ENCODE measurements around the gene TRAK2.
"Not testable (repeated sequence)": the region's sequence is repeated elsewhere in the genome, so short reads cannot be mapped to it uniquely, and the experiment has no call there.

TRAK2 gene

GRCh38 chr2:201414099-201415023 lies 36.9 kb downstream of the TRAK2 start:
- no peak for DNase-seq

DNA sequence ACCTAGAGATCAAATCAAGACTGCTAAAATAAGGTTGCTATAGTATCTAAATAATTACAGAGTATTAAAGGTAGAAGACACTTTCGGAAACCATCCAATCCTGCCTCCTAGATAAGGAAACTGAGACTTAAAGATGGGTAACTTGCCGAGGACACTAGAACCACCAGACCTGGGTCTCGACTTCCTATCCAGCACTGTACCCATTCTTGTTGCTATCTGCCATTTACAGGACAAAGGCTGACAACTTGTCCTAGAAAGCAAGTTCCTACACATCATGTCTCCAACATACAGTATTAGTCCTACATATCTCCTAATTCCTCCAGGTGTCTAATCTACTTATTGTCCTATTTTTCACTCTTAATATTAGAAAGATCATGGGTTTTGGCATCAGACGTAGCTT lies 37.7 kb downstream of the TRAK2 start:
- no peak for DNase-seq

GRCh38 chr2:201413143-201413542 lies 38.1 kb downstream of the TRAK2 start:
- DNase-seq, result no peak

DNA sequence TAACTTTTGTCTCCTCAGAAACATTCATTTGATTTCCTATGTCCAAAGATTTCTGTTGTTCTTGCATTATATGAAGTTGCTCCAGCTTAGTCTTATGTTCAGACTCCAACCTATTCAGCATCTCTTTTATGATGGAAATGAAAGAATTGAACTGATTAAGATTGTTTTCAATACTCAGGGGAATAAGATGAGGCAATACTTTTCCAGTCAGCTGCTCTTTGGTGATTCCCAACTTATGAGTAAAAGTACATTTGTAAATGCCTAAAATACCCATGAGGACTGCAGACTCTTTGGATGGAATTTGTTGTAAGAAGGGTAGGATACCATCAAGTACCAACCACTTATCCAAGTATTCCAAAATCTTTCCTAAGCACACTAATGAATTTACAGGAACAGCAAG lies 39.8 kb downstream of the TRAK2 start:
- DNase-seq, result no peak

DNA sequence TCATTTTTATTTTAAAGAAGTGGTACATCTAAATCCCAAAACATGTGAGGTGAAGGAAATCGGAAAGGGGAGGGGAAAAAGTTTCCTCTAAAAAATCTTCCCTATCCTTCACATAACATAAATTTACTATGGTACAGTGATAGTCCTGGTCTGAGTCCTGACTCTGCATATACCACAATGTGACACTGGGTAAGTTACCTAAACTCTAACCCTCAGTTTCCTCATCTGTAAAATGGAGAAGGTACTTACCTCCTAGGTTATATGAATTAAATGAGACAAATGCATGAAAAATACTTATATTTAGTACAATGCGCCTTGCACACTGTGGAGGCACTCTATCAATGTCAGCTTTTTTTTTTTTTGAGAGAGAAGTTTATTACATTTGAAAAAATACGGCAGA lies 42.3 kb downstream of the TRAK2 start:
- DNase-seq, result no peak

DNA sequence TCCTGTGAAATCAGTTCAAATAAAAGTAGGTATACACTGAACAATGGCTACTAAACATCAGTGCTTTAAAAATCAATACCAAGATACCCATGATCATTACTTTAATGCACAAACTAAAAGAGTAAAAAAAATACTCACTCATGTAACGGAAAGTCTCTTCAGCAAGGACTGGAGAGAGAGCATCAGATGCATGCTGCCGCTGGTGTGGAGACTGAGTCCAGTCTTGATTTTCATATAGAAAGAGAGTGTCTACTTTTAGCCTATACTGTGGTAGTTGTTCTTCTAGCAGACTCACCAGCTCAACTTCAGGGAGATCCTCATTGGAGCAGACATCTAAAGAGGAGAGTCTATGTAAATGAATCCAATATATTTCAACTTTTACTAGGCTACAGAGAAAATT lies 44.0 kb downstream of the TRAK2 start:
- no peak for DNase-seq

GRCh38 chr2:201406077-201406662 lies 45.1 kb downstream of the TRAK2 start:
- DNase-seq, result peak; percentile 65

GRCh38 chr2:201404699-201405280 lies 46.5 kb downstream of the TRAK2 start:
- DNase-seq, result no peak

DNA sequence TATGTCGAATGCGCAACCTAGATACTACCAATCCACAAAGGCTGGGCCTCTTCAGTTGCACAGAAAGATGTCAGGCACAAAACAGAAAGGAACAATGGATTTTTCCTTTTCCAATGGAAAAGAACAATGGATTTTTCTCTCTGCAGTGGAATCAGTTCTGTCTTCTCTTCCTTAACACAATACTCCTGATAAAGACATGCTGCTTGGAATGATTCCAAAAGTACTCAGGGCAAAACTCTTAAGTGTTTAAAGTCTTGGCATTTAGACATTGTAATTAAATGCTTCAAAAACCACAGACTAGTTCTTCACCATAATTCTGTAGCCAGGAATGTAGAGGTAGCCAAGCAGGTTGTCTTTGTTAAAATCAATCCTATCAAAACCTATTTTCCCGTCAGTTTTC lies 47.4 kb downstream of the TRAK2 start:
- no peak for DNase-seq

DNA sequence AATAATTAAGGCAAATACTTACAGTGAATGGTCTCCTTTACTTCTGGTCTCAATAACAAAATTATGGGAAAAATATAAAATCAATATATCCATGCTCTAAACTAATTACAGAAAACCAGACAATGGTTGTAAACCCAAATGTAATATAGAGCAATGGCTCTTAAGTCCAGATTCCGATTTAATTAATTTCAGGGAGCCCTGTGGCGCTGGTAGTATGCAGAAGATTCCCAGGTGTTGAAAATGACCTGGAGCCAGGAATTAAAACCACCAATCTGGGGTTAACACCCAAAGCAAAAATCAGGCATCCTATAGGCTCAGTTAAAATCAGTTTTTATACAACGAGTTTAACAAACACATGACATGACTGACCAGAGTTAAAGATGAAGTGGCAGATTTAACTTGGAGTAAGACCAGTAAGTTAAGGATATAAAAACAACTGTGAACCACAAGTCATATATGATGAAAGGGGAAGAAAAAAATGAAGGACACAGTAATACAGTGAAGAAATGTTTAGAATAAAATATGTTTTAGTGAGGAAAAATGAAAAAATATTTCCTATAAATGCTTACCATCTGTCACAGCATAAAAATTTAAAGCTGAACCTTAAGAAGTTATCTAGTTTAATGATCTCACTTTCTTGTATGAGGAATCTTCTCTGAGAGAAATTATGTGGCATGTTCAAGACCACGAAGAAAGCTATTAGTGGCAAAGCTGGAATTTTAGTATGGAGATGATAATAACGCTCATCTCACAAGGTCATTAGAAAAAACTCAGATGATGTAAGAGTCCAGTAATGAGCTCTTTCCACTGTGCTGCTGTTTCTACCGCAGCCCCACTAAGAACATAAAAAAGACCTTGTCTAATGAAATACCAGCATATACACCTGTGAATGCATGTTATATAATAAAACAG lies 48.4 kb downstream of the TRAK2 start:
- DNase-seq, result no peak

- no peak for DNase-seq
Measured at GRCh38 chr2:201401815-201402214, 49.4 kb downstream of the TRAK2 start.

DNA sequence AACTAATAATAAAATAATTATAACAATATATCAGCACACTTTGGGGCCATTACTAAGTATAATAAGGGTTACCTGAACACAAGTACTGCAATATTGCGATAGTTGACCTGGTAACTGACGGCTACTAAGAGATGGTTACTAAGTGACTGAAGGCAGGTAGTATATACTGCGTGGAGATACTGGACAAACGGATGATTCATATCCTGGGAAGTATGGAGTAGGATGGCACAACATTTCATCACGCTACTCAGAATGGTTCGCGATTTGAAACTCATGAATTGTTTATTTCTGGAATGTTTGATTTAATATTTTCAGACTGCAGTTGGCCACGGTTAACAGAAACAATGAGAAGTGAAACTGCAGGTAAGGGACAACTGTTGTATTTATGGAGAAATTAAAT lies 54.7 kb downstream of the TRAK2 start:
- DNase-seq, result no peak

DNA sequence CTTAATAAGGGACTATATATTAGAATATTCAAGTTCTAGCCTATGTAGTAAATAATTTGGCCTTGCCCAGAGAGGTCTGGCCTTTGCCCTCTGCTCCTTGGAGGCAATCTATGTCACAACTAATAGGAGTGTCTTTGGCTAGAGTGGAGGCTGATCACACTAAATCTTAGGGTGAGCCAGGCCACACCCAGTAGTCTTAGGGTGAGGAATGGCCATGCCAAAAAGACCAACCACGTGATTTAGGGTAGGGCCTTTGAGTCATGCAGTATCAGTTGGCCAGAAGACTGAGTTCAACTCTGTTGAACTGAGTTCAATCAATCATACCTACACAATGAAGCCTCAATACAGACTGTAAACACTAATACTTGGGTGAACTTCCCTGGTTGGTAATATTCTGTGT lies 68.1 kb downstream of the TRAK2 start:
- DNase-seq, result no peak

DNA sequence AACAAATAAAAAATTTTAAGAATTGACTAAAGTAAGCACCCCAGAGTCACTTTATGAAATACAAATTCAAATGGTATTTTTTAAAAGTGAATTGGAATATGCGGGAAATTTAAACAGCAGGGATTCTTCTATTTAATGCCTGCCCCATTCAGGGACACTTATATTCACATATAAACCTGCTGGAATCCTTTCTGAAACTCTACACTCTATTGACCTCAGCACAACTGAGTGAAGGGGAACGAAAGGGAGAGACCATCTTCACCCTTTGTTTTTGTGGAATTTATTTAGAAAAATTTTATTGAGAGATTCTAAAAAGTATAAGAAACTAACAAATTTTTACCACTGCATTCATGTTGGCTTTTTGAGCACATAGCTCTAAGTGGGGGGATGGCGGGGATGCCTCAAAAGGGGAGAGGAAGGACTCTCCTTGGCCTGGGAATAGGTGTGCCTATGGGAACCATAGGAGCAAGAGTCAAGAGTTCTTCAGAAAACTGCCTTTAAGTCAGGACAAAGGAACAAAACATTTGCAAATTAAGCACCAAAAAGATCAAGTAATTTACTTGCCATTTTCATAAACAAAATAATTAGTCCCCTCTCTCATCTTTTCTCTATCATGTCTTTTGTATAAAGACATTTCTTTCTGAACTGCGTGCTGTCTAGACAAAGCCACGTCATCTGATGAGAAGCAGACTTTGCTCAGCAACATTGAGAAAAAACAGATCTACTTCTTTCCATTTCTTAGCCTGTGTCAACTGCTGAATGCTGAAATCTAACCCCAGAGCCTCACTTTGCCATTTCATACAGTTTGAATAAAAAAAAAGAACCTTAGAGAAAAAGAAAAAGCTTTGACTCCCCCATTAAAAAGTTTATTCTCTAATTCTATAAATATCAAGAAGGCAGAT lies 72.5 kb downstream of the TRAK2 start:
- DNase-seq, result no peak

DNA sequence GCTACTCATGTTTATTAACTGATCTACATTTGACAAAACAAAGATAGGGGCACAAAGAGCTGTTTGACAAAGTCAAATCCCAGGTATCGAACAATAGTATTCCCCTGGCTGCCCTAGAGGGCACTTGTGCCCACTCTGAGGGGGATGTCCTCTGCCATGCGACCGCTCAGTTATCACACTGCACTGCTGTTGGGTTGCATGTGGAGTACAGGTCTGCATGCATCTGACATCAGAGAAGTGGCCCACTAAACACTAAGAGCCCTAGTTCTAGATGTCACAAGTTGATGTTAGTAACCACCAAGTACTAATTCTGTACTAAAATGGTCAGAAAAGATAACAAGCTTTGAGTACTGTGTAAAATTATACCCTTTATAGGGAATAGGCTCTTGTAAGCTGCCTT lies 74.0 kb downstream of the TRAK2 start:
- DNase-seq, result no peak

GRCh38 chr2:201369775-201370174 lies 81.5 kb downstream of the TRAK2 start:
- no peak for DNase-seq

DNA sequence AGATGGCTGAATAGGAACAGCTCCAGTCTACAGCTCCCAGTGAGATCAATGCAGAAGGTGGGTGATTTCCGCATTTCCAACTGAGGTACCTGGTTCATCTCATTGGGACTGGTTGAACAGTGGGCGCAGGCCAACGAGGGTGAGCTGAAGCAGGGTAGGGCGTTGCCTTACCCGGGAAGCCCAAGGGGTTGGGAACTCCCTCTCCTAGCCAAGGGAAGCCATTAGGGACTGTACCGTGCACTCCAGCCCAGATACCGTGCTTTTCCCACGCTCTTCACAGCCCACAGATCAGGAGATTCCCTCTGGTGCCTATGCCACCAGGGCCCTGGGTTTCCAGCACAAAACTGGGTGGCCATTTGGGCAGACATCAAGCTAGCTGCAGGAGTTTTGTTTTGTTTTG lies 81.9 kb downstream of the TRAK2 start:
- not testable (repeated sequence) for DNase-seq

DNA sequence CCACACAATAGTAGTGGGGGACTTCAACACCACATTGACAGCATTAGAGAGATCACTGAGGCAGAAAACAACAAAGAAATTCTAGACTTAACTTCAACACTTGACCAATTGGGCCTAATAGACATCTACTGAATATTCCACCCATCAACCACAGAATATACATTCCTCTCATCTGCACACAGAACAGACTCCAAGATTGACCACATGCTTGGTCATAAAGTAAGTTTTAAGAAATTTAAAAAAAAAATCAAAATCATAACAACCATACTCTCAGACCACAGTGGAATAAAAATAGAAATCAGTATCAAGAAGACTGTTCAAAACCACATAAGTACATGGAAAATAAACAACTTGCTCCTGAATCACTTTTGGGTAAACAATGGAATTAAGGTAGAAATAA lies 85.1 kb downstream of the TRAK2 start:
- no peak for DNase-seq

DNA sequence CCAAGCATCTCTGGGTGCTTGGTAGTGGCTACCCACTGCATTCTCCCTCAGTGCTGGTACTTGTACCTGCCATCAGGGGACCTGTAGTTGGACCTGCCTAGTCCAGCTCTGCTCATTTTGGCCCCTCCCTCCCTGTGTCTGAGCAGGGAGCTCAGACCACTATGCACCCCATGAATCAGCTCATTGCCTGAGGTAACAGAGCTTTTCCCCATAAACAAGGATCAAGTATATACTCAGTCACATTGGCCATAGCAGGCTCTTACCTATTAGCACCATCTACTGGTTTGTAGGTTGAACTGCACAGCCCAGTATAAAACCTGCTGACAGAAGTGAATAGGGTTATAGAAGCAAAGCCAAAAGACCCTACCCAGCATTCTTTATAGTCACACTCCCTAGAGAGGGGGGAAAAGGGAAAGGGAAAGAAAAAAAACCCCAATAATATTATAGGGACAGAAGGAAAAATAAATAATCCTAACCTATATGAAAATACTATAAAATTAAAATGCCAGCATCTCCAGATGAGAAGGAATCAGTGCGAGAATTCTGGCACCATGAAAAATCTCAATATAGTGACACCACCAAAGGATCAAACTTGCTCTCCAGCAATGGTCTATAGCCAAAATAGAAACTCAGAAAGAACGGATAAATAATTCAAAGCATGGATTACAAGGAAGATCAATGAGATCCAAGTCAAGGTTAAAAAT lies 87.2 kb downstream of the TRAK2 start:
- DNase-seq, result peak; percentile 12

GRCh38 chr2:201362396-201362795 lies 88.9 kb downstream of the TRAK2 start:
- DNase-seq, result no peak

DNA sequence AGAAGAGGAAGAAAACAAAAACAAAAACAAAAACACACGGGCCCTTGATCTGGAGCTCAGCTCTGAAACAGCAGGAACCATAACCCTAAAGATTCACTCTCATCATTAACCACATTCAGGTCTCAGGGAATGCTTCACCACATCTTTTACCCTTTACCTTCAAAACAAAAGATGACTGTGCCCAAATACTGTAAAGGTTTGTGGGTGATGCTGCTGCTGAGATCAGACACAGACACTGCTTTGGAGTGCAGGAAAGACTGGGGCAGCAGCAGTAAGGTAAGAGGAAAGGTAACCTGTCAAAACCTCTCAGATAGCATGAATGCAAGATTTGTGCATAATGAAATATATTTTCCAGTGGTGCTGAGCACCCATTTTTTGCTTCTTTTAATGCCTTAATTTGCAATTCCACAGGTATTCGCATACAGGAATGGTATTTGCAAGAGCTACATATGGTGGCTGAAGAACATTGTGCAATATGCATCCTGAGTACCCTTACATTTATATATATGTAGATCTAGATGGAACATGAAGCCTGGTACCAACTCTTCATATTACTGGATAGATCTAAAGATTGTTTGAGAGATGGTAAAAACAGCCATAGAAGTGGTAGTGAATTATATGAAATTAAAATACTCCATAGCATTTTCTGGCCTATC lies 90.1 kb downstream of the TRAK2 start:
- DNase-seq, result no peak
